ENCODE measurements around the gene MCTP1.

- TF ChIP-seq CTCF (IDR thresholded peaks at IDR 0.05) (no peak), POLR2A (IDR thresholded peaks at IDR 0.05) (no peak), EP300 (IDR thresholded peaks at IDR 0.05) (no peak)
Measured at GRCh38 chr5:95149387-95149786, 135.5 kb downstream of the MCTP1 start.

All from tibial nerve (tissue), 4 donors.